Measurements from ENCODE around the gene RAMP3. TPM values are rescaled to one million over a fixed set of nuclear protein-coding genes. Genes with fewer than 3 reads are reported as not detected.

RAMP3 gene
- total and polyA plus RNA-seq, 2 donors (not counting 1 experiment from before 2014, with no cell fraction given): not detected

DNA sequence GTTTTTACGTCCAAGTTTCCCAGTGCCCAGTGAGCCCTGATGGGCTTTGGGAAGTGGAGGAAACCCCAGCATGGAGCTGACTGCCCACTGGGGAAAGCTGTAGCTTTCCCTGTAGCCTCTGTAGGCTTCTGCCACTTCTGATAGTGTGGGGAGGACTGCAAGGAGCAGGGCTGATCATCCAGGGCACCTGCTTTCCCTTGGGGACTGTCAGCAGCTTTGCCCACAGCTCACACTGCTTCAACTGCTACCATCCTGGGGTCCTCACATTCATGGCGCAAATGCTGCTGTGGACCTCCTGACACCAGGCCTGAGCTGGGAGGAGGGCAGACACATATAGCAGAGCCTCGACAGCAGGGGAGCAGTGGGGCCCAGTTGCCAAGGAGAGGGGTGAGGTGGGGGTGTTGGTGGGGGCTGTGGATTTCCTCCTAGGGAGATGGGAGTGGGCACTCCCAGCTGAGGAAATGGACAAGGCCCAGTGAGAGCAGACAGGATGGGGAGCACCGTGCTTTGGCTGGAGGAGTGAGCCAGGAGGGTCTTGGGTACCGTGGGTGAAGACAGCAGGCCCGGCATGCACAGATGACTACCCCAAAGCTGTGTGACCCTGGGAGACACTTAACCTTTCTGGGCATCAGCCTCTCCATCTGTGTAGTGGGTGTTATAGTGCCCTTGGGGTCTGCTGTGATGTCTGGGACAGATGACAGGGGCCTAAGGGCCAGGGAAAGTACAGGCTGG lies 16.2 kb downstream of the RAMP3 start:
- Mint-ChIP-seq H3K4me1 (no peaks in the 10 kb centered on the region), H3K27me3 (peaks cover 15% of the 10 kb centered on the region), H3K4me3 (no peak overlapping the region), H3K27ac (no peak overlapping the region), H3K9me3 (ENCODE audit: insufficient read depth) (no peaks in the 10 kb centered on the region)
- 78% methylated on average over 6 of the region's 6 CpGs for WGBS (ENCODE audit: insufficient coverage)
- TF ChIP-seq, protein P1, sequence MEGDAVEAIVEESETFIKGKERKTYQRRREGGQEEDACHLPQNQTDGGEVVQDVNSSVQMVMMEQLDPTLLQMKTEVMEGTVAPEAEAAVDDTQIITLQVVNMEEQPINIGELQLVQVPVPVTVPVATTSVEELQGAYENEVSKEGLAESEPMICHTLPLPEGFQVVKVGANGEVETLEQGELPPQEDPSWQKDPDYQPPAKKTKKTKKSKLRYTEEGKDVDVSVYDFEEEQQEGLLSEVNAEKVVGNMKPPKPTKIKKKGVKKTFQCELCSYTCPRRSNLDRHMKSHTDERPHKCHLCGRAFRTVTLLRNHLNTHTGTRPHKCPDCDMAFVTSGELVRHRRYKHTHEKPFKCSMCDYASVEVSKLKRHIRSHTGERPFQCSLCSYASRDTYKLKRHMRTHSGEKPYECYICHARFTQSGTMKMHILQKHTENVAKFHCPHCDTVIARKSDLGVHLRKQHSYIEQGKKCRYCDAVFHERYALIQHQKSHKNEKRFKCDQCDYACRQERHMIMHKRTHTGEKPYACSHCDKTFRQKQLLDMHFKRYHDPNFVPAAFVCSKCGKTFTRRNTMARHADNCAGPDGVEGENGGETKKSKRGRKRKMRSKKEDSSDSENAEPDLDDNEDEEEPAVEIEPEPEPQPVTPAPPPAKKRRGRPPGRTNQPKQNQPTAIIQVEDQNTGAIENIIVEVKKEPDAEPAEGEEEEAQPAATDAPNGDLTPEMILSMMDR (IDR thresholded peaks at IDR 0.05): no peak
- Histone ChIP-seq H2AFZ (ENCODE audit: insufficient read depth, low read depth, low read length, poor library complexity, severe bottlenecking) (no peak overlapping the region), H3K9ac (ENCODE audit: low read length) (no peak overlapping the region), H3K4me3 (ENCODE audit: control extremely low read depth in 1 of 5, extremely low read depth in 1 of 5, insufficient read depth in 1 of 5, low read depth in 2 of 5, low read length in 4 of 5) (no peak overlapping the region), H4K20me1 (ENCODE audit: control insufficient read depth, insufficient read depth, low read length, poor library complexity, severe bottlenecking) (no peaks in the 10 kb centered on the region), H3K27me3 (replicated peaks in 1 of 4; ENCODE audit: control extremely low read depth in 1 of 4, control insufficient read depth in 3 of 4, insufficient read depth in 4 of 4, low read length in 3 of 4) (peaks cover 0 to 10% (median 0%) of the 10 kb centered on the region in 4 experiments), H3K36me3 (replicated peaks in 1 of 2; ENCODE audit: control extremely low read depth in 1 of 2, control insufficient read depth in 1 of 2, extremely low read depth in 1 of 2, insufficient read depth in 2 of 2, low read length in 1 of 2) (no peaks in the 10 kb centered on the region), H3K79me2 (ENCODE audit: control insufficient read depth, insufficient read depth, low read length) (no peaks in the 10 kb centered on the region), H3K4me2 (replicated peaks; ENCODE audit: low read depth, low read length, poor library complexity, severe bottlenecking) (no peak overlapping the region), H3K9me3 (ENCODE audit: control extremely low read depth in 1 of 3, control insufficient read depth in 2 of 3, insufficient read depth in 1 of 3, low read length in 2 of 3) (no peaks in the 10 kb centered on the region), H3K27ac (ENCODE audit: low read length in 2 of 2) (no peak overlapping the region), H3K4me1 (ENCODE audit: control insufficient read depth in 2 of 2, insufficient read depth in 2 of 2, low read length in 2 of 2) (no peaks in the 10 kb centered on the region)
- ChIA-PET POLR2A (no interaction called here), CTCF (no interaction called here)
- DNase-seq (no peak), ATAC-seq (ENCODE audit: low read depth) (no peak)
- intact Hi-C loops (cut with micrococcal nuclease): no loop called here

DNA sequence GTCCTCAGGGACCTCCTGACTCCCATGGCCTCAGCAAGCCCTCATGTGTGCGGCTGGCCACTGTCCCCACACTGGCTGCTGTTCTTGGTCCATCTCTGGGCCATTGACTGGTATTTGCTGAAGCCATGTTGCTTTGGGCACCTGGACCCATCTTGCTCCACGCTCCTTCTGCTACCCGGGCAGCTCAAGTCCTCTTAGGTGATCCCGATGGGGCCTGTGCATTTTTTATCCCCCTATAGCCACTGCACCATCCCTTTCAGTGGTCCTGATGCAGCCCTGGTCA lies 16.7 kb downstream of the RAMP3 start:
- H3K4me1 Mint-ChIP-seq: no peaks in the 10 kb centered on the region
- H3K4me1 ChIP-seq (ENCODE audit: control insufficient read depth in 2 of 2, insufficient read depth in 2 of 2, low read length in 2 of 2): no peaks in the 10 kb centered on the region
- no peaks in the 10 kb centered on the region for H3K79me2 ChIP-seq (ENCODE audit: control insufficient read depth, insufficient read depth, low read length)
- WGBS (ENCODE audit: insufficient coverage): 96% methylated on average over 4 of the region's 4 CpGs
- peaks cover 15% of the 10 kb centered on the region for H3K27me3 Mint-ChIP-seq
- no peak overlapping the region for H3K4me3 Mint-ChIP-seq
- H3K27ac ChIP-seq (ENCODE audit: low read length in 2 of 2): no peak overlapping the region
- DNase-seq: no peak
- H3K27me3 ChIP-seq (replicated peaks in 1 of 4; ENCODE audit: control extremely low read depth in 1 of 4, control insufficient read depth in 3 of 4, insufficient read depth in 4 of 4, low read length in 3 of 4): peaks cover 0 to 10% (median under 1%) of the 10 kb centered on the region in 4 experiments
- ChIA-PET CTCF (no interaction called here), POLR2A (no interaction called here)
- intact Hi-C loops (cut with micrococcal nuclease): no loop called here
- no peak overlapping the region for H2AFZ ChIP-seq (ENCODE audit: insufficient read depth, low read depth, low read length, poor library complexity, severe bottlenecking)
- no peaks in the 10 kb centered on the region for H3K9me3 ChIP-seq (ENCODE audit: control extremely low read depth in 1 of 3, control insufficient read depth in 2 of 3, insufficient read depth in 1 of 3, low read length in 2 of 3)
- H3K27ac Mint-ChIP-seq: no peak overlapping the region
- H3K4me2 ChIP-seq (replicated peaks; ENCODE audit: low read depth, low read length, poor library complexity, severe bottlenecking): no peak overlapping the region
- no peaks in the 10 kb centered on the region for H4K20me1 ChIP-seq (ENCODE audit: control insufficient read depth, insufficient read depth, low read length, poor library complexity, severe bottlenecking)
- H3K36me3 ChIP-seq (replicated peaks in 1 of 2; ENCODE audit: control extremely low read depth in 1 of 2, control insufficient read depth in 1 of 2, extremely low read depth in 1 of 2, insufficient read depth in 2 of 2, low read length in 1 of 2): no peaks in the 10 kb centered on the region
- ATAC-seq (ENCODE audit: low read depth): no peak
- TF ChIP-seq EZH2 (IDR thresholded peaks at IDR 0.05; ENCODE audit: borderline replicate concordance, insufficient read depth, low read depth, low read length, poor library complexity, severe bottlenecking): no peak
- TF ChIP-seq, protein P1 (IDR thresholded peaks at IDR 0.05): no peak
- no peak overlapping the region for H3K4me3 ChIP-seq (ENCODE audit: control extremely low read depth in 1 of 5, extremely low read depth in 1 of 5, insufficient read depth in 1 of 5, low read depth in 2 of 5, low read length in 4 of 5)
- H3K9ac ChIP-seq (ENCODE audit: low read length): no peak overlapping the region
- no peaks in the 10 kb centered on the region for H3K9me3 Mint-ChIP-seq (ENCODE audit: insufficient read depth)

All from B cell (primary cell).